Measurements from ENCODE around the gene PKDCC.

Gene PKDCC

GRCh38 chr2:42029639-42030199, 18.1 kb upstream of the PKDCC start:
- TF ChIP-seq TAF1 (IDR thresholded peaks at IDR 0.05; ENCODE audit: low read depth): no peak
- TF ChIP-seq YY1 (IDR thresholded peaks at IDR 0.05; ENCODE audit: low read depth): no peak
- TF ChIP-seq TCF12 (IDR thresholded peaks at IDR 0.05; ENCODE audit: low read depth): no peak
- TF ChIP-seq CEBPB (IDR thresholded peaks at IDR 0.05): no peak
- TF ChIP-seq USF1 (IDR thresholded peaks at IDR 0.05): no peak
- no peak for TF ChIP-seq CREB1 (IDR thresholded peaks at IDR 0.05; ENCODE audit: low read depth)
- no peak for TF ChIP-seq EGR1 (IDR thresholded peaks at IDR 0.05)
- no peak for TF ChIP-seq TEAD4 (IDR thresholded peaks at IDR 0.05)
- TF ChIP-seq RAD21 (IDR thresholded peaks at IDR 0.05; ENCODE audit: low read depth): no peak
- TF ChIP-seq EP300 (IDR thresholded peaks at IDR 0.05; ENCODE audit: borderline replicate concordance): no peak
- no peak for TF ChIP-seq NFIC (IDR thresholded peaks at IDR 0.05)
- TF ChIP-seq, protein P1, sequence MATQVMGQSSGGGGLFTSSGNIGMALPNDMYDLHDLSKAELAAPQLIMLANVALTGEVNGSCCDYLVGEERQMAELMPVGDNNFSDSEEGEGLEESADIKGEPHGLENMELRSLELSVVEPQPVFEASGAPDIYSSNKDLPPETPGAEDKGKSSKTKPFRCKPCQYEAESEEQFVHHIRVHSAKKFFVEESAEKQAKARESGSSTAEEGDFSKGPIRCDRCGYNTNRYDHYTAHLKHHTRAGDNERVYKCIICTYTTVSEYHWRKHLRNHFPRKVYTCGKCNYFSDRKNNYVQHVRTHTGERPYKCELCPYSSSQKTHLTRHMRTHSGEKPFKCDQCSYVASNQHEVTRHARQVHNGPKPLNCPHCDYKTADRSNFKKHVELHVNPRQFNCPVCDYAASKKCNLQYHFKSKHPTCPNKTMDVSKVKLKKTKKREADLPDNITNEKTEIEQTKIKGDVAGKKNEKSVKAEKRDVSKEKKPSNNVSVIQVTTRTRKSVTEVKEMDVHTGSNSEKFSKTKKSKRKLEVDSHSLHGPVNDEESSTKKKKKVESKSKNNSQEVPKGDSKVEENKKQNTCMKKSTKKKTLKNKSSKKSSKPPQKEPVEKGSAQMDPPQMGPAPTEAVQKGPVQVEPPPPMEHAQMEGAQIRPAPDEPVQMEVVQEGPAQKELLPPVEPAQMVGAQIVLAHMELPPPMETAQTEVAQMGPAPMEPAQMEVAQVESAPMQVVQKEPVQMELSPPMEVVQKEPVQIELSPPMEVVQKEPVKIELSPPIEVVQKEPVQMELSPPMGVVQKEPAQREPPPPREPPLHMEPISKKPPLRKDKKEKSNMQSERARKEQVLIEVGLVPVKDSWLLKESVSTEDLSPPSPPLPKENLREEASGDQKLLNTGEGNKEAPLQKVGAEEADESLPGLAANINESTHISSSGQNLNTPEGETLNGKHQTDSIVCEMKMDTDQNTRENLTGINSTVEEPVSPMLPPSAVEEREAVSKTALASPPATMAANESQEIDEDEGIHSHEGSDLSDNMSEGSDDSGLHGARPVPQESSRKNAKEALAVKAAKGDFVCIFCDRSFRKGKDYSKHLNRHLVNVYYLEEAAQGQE (IDR thresholded peaks at IDR 0.05; ENCODE audit: low read depth): no peak
- TF ChIP-seq ZBTB7A (IDR thresholded peaks at IDR 0.05; ENCODE audit: low read depth): no peak
- no peak for TF ChIP-seq FOXM1 (IDR thresholded peaks at IDR 0.05; ENCODE audit: borderline replicate concordance, low read depth)
- no peak for TF ChIP-seq MAX (IDR thresholded peaks at IDR 0.05)

DNA sequence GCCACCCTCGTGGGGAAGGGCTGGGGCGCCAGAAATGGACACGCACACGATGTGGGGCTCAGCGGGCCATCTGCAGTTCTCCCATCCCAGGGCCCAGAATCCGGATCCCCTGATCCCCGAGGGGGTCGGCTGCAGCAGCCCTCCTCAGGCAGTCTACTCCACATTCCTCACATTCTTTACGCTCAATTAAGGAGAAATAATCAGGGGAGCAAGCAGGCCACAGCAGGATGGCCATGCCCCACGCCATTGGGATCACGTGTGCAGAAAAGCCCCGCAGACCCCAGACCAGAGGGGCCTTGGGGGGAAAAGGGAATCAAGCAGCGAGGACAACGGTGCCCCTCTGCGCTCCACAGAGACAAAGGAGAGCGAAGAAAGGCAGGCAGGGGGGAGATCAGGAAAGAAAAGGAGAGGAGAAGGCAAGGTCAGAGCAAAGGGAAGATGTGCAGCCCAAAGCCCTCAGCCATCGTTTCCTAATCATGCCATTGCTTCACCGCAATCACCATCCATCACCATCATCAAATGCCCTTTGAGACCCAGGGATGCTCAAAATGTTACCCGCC, 17.5 kb upstream of the PKDCC start:
- TF ChIP-seq TEAD4 (IDR thresholded peaks at IDR 0.05) (0 out of 2 replicates have a peak, but pooled peaks have one; percentile 20), CEBPB (IDR thresholded peaks at IDR 0.05) (no peak)

DNA sequence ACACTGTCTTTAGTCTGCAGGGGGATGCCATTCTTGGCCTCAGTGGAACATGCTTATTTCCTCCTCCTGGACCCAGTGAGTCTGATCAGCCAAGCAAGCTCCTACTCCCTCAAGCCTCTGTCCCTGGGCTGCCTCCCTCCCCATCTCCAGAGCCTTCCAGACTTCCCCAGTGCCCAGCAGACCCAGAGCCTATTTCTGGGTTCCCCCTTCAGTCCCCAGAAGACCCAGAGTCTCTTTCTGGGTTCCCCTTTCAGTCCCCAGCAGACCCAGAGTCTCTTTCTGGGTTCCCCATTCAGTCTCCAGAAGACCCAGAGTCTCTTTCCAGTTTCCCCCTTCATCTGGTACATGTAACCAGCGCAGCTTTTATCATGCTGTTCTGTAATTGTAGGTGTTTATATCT, 17.0 kb upstream of the PKDCC start:
- no peak for TF ChIP-seq ZBTB7A (IDR thresholded peaks at IDR 0.05; ENCODE audit: low read depth)
- TF ChIP-seq TAF1 (IDR thresholded peaks at IDR 0.05; ENCODE audit: low read depth): no peak
- TF ChIP-seq CREB1 (IDR thresholded peaks at IDR 0.05; ENCODE audit: low read depth): no peak
- no peak for TF ChIP-seq EGR1 (IDR thresholded peaks at IDR 0.05)
- no peak for TF ChIP-seq CEBPB (IDR thresholded peaks at IDR 0.05)
- TF ChIP-seq, protein P1 (IDR thresholded peaks at IDR 0.05; ENCODE audit: low read depth): no peak
- no peak for TF ChIP-seq NFIC (IDR thresholded peaks at IDR 0.05)
- no peak for TF ChIP-seq YY1 (IDR thresholded peaks at IDR 0.05; ENCODE audit: low read depth)
- TF ChIP-seq TCF12 (IDR thresholded peaks at IDR 0.05; ENCODE audit: low read depth): no peak
- TF ChIP-seq FOXM1 (IDR thresholded peaks at IDR 0.05; ENCODE audit: borderline replicate concordance, low read depth): no peak

GRCh38 chr2:42031281-42032223, 16.3 kb upstream of the PKDCC start:
- TF ChIP-seq YY1 (IDR thresholded peaks at IDR 0.05; ENCODE audit: low read depth) (no peak), USF1 (IDR thresholded peaks at IDR 0.05) (no peak), TAF1 (IDR thresholded peaks at IDR 0.05; ENCODE audit: low read depth) (no peak), EGR1 (IDR thresholded peaks at IDR 0.05) (no peak), ZBTB7A (IDR thresholded peaks at IDR 0.05; ENCODE audit: low read depth) (no peak), TCF12 (IDR thresholded peaks at IDR 0.05; ENCODE audit: low read depth) (no peak), FOXM1 (IDR thresholded peaks at IDR 0.05; ENCODE audit: borderline replicate concordance, low read depth) (no peak)
- TF ChIP-seq, protein P1 (IDR thresholded peaks at IDR 0.05; ENCODE audit: low read depth): no peak

All from Ishikawa (cell line).